Mesendoderm (in vitro differentiated cells): ENCODE measurements around the gene NR1D1.

Experiments used
- DNase-seq: peaks from one replicate; pipeline ENCODE4 v3.0.0; 2013
- H2AK5ac ChIP-seq: 2 replicates; pipeline ENCODE4 v1.6.1; 2013; ENCODE audit warnings: low read length, inconsistent platforms
- H2BK120ac ChIP-seq: 2 replicates; pipeline ENCODE4 v1.6.1; 2013; ENCODE audit warnings: low read depth, mild to moderate bottlenecking, low read length, moderate library complexity, mixed read lengths
- H2BK15ac ChIP-seq: replicated peaks from 2 replicates; pipeline ENCODE4 v1.6.1; 2013; ENCODE audit warnings: low read depth, mild to moderate bottlenecking, moderate library complexity
- H2BK5ac ChIP-seq: 2 replicates; pipeline ENCODE4 v1.6.1; 2013; ENCODE audit warnings: low read length, inconsistent platforms
- H3K18ac ChIP-seq: 2 replicates; pipeline ENCODE4 v1.6.1; 2013; ENCODE audit warnings: mild to moderate bottlenecking, low read length, mixed read lengths
- H3K23ac ChIP-seq: one replicate; pipeline ENCODE4 v1.6.1; 2013; ENCODE audit warnings: low read length
- H3K27ac ChIP-seq: 2 replicates; pipeline ENCODE4 v1.5.1; 2013; ENCODE audit warnings: low read depth, mild to moderate bottlenecking, inconsistent platforms, low read length, moderate library complexity
- H3K27me3 ChIP-seq: 2 replicates; pipeline ENCODE4 v1.6.1; 2013; ENCODE audit warnings: low read length, control low read depth, mild to moderate bottlenecking, inconsistent platforms; ENCODE audit not compliant: insufficient read depth, poor library complexity
- H3K36me3 ChIP-seq: 2 replicates; pipeline ENCODE4 v1.6.1; 2013; ENCODE audit warnings: low read length, inconsistent platforms; ENCODE audit not compliant: control insufficient read depth, insufficient read depth
- H3K4ac ChIP-seq: one replicate; pipeline ENCODE4 v1.6.1; 2013; ENCODE audit warnings: low read depth, mild to moderate bottlenecking, low read length, moderate library complexity
- H3K4me1 ChIP-seq: 2 replicates; pipeline ENCODE4 v1.6.1; 2013; ENCODE audit warnings: low read depth, low read length, inconsistent platforms; ENCODE audit not compliant: control insufficient read depth
- H3K4me2 ChIP-seq: 2 replicates; pipeline ENCODE4 v1.6.1; 2013; ENCODE audit warnings: low read length
- H3K4me3 ChIP-seq: 2 replicates; pipeline ENCODE4 v1.5.1; 2013; ENCODE audit warnings: mild to moderate bottlenecking, low read length
- H3K56ac ChIP-seq: one replicate; pipeline ENCODE4 v1.6.1; 2013; ENCODE audit warnings: low read length
- H3K79me1 ChIP-seq: 2 replicates; pipeline ENCODE4 v1.6.1; 2013; ENCODE audit warnings: low read length, inconsistent platforms
- H3K79me2 ChIP-seq: 2 replicates; pipeline ENCODE4 v1.6.1; 2013; ENCODE audit warnings: mild to moderate bottlenecking, low read length; ENCODE audit not compliant: control insufficient read depth, insufficient read depth
- H3K9ac ChIP-seq: 2 replicates; pipeline ENCODE4 v1.6.1; 2013; ENCODE audit warnings: low read length, inconsistent platforms
- H4K5ac ChIP-seq: one replicate; pipeline ENCODE4 v1.6.1; 2013; ENCODE audit warnings: low read length
- H4K8ac ChIP-seq: one replicate; pipeline ENCODE4 v1.6.1; 2013; ENCODE audit warnings: low read depth, mild to moderate bottlenecking, control low read depth, low read length, moderate library complexity
- WGBS: extraction: QIAGEN DNeasy Blood & Tissue Kit; methylation state at CpG from one replicate; pipeline ENCODE4 v1.1.7; 2013; ENCODE audit warnings: low lambda C conversion rate, missing lambda C conversion rate; ENCODE audit not compliant: insufficient coverage; ENCODE audit errors: extremely low coverage; 5-methylcytosine and 5-hydroxymethylcytosine counted together

Gene NR1D1

DNA sequence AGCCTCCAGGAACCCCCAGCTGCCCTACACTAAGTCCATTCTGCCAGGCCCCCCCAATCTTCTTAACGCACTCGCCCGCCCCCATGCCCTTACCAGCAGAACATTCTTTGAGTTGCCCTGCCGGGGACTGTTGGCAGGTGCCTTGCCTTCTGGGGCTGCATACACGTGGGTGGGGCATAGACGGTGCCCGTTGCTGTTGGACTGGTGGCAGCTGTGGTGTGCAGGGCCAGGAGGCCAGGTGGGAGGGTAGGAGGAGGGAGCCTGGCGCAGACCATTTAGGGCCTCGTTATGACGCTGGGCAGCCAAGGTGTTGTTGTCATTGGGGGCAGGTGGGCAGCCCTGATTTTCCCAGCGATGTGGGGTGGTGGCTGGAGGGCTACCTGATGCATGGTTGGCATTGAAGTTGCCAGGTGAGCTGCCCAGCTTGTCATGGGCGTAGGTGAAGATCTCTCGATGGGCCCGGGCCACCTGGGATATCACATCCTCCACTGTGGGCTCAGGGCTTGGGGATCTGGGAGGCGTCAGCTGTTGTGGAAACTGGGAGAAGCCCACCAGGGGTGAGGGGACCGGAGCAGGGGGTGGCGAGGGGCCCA is 4.9 kb downstream of the NR1D1 start:
- no peak overlapping the region for H4K8ac ChIP-seq
- DNase-seq: no peak
- H4K5ac ChIP-seq: no peak overlapping the region
- H2BK120ac ChIP-seq: no peak overlapping the region
- H3K27ac ChIP-seq: no peak overlapping the region
- no peak overlapping the region for H2BK5ac ChIP-seq
- no peak overlapping the region for H2BK15ac ChIP-seq
- H3K23ac ChIP-seq: no peak overlapping the region
- no CpG with 5 or more reads among the region's 17 CpGs for WGBS
- no peaks in the 10 kb centered on the region for H3K36me3 ChIP-seq
- no peak overlapping the region for H3K56ac ChIP-seq
- H3K79me2 ChIP-seq: no peaks in the 10 kb centered on the region
- H3K9ac ChIP-seq: no peak overlapping the region
- no peak overlapping the region for H3K4me2 ChIP-seq
- no peaks in the 10 kb centered on the region for H3K27me3 ChIP-seq
- no peak overlapping the region for H2AK5ac ChIP-seq
- no peak overlapping the region for H3K4ac ChIP-seq
- no peaks in the 10 kb centered on the region for H3K79me1 ChIP-seq
- H3K4me1 ChIP-seq: peaks cover 13% of the 10 kb centered on the region
- no peak overlapping the region for H3K18ac ChIP-seq
- H3K4me3 ChIP-seq: no peak overlapping the region

DNA sequence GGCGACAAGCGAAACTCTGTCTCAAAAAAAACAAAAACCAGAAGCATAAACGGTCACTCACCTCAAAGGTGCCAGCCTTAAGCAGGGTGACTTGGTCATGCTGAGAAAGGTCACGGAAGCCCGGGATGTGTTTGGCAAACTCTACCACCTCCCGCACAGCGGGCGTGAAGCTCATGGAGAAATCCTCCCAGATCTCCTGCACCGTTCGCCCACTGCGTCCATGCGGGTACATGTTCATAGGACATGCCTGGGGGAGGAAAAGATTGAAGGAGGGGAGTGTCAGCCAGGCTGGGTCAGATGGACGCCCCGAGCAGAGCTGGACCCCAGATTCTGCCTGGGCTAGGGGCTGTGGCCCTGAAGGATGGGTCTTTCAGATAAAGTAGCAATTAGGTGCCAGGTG is 5.5 kb downstream of the NR1D1 start:
- no CpG with 5 or more reads among the region's 14 CpGs for WGBS

DNA sequence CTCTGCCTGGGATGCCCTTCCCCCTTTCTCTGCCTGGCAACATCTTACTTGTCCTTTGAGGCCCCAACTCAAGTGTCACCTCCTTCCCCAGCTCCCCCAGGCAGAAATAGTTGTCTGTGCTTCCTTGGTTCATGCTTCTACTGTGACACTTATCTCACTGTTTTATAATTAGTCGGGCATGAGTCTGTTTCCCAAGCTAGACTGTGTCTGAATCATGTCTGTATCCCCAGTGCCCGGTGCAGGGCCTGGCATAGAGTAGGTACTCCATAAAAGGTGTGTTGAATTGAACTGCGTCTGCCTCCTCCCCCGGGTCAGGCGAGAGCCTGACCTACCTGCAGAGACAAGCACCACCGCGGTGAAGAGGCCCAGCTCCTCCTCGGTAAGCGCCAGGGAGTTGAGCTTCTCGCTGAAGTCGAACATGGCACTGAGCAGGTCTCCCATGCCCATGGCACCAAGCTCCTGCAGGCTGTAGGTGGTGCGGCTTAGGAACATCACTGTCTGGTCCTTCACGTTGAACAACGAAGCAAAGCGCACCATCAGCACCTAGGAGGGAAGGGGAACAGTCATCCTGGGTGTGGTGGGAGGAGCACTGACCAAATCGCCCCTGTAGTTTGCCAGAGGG is 6.7 kb downstream of the NR1D1 start:
- WGBS: no CpG with 5 or more reads among the region's 16 CpGs
- no peaks in the 10 kb centered on the region for H3K27me3 ChIP-seq
- H3K9ac ChIP-seq: no peak overlapping the region
- no peak overlapping the region for H4K5ac ChIP-seq
- no peak overlapping the region for H3K27ac ChIP-seq
- no peak overlapping the region for H3K4me3 ChIP-seq
- H2BK15ac ChIP-seq: no peak overlapping the region
- peaks cover 5% of the 10 kb centered on the region for H3K4me1 ChIP-seq
- no peak overlapping the region for H3K4me2 ChIP-seq
- no peak overlapping the region for H2AK5ac ChIP-seq
- H3K56ac ChIP-seq: no peak overlapping the region
- no peak overlapping the region for H3K4ac ChIP-seq
- no peak for DNase-seq
- H3K36me3 ChIP-seq: no peaks in the 10 kb centered on the region
- H3K23ac ChIP-seq: no peak overlapping the region
- no peak overlapping the region for H2BK5ac ChIP-seq
- H4K8ac ChIP-seq: no peak overlapping the region
- H3K79me1 ChIP-seq: no peaks in the 10 kb centered on the region
- H3K79me2 ChIP-seq: no peaks in the 10 kb centered on the region
- no peak overlapping the region for H3K18ac ChIP-seq
- H2BK120ac ChIP-seq: no peak overlapping the region

More for the DNA sequence above, 5.5 kb downstream of the NR1D1 start:
- no peak overlapping the region for H4K8ac ChIP-seq
- H3K36me3 ChIP-seq: no peaks in the 10 kb centered on the region
- no peaks in the 10 kb centered on the region for H3K79me2 ChIP-seq
- H3K18ac ChIP-seq: no peak overlapping the region
- no peaks in the 10 kb centered on the region for H3K79me1 ChIP-seq
- H3K4me1 ChIP-seq: peaks cover 10% of the 10 kb centered on the region
- no peak overlapping the region for H2BK120ac ChIP-seq
- H3K56ac ChIP-seq: no peak overlapping the region
- no peak overlapping the region for H3K27ac ChIP-seq
- no peak overlapping the region for H3K23ac ChIP-seq
- H4K5ac ChIP-seq: no peak overlapping the region
- H2AK5ac ChIP-seq: no peak overlapping the region
- no peak overlapping the region for H3K4me2 ChIP-seq
- no peaks in the 10 kb centered on the region for H3K27me3 ChIP-seq
- H2BK15ac ChIP-seq: no peak overlapping the region
- H3K4ac ChIP-seq: no peak overlapping the region
- H2BK5ac ChIP-seq: no peak overlapping the region
- no peak overlapping the region for H3K9ac ChIP-seq
- DNase-seq: no peak
- H3K4me3 ChIP-seq: no peak overlapping the region

DNA sequence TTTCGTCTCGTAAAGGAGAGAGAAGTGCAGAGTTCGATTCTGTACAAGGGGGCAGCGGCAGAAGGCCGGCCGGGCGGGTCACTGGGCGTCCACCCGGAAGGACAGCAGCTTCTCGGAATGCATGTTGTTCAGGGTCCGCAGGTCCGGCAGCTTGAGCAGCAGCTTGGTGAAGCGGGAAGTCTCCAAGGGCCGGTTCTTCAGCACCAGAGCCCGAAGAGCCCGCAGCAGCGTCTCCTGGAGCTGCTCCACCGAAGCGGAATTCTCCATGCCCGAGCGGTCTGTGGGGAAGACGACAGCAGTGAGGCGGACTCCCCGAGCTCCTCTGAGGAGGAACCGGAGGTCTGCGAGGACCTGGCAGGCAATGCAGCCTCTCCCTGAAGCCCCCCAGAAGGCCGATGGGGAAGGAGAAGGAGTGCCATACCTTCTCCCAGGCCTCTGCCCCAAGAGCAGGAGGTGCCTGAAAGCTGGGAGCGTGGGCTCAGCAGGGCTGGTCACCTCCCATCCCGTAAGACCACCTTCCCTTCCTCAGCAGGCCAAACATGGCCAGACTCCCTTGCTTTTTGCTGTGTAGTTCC is 7.3 kb downstream of the NR1D1 start:
- DNase-seq: no peak
- H3K18ac ChIP-seq: no peak overlapping the region
- H3K9ac ChIP-seq: no peak overlapping the region
- no peak overlapping the region for H4K8ac ChIP-seq
- no peaks in the 10 kb centered on the region for H3K36me3 ChIP-seq
- H3K27me3 ChIP-seq: no peaks in the 10 kb centered on the region
- H2BK15ac ChIP-seq: no peak overlapping the region
- no peak overlapping the region for H3K4ac ChIP-seq
- no peak overlapping the region for H3K4me3 ChIP-seq
- no peak overlapping the region for H2BK120ac ChIP-seq
- no peak overlapping the region for H3K27ac ChIP-seq
- H3K4me1 ChIP-seq: peaks cover 2% of the 10 kb centered on the region
- H3K23ac ChIP-seq: no peak overlapping the region
- WGBS: no CpG with 5 or more reads among the region's 29 CpGs
- H2BK5ac ChIP-seq: no peak overlapping the region
- H2AK5ac ChIP-seq: no peak overlapping the region
- H3K79me2 ChIP-seq: no peaks in the 10 kb centered on the region
- H3K4me2 ChIP-seq: no peak overlapping the region
- no peak overlapping the region for H3K56ac ChIP-seq
- H3K79me1 ChIP-seq: no peaks in the 10 kb centered on the region
- H4K5ac ChIP-seq: no peak overlapping the region

DNA sequence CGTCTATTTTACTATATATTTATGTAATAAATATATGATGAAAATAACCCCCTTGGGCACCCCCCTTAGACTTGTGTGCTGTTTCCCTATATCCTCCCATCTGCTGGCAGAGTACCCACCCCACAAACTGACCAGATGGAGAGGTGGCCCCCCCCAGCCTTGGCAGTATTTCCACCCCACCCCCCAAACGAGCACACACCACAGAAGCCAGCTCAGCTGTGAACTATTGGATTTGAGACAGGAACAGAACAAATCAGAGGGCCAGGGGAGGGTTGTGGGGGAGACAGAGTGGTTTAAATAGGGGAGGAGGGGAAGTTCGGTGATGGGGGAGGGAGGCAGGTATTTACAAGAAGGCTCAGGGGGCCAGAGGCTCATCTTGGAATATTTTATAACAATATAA is 7.8 kb downstream of the NR1D1 start:
- H3K23ac ChIP-seq: no peak overlapping the region
- H2AK5ac ChIP-seq: no peak overlapping the region
- DNase-seq: no peak
- no peak overlapping the region for H4K8ac ChIP-seq
- no peak overlapping the region for H3K4me2 ChIP-seq
- no peak overlapping the region for H3K4ac ChIP-seq
- H4K5ac ChIP-seq: no peak overlapping the region
- no peak overlapping the region for H2BK5ac ChIP-seq
- no peak overlapping the region for H3K9ac ChIP-seq
- no peak overlapping the region for H3K27ac ChIP-seq
- no peak overlapping the region for H3K18ac ChIP-seq
- H3K56ac ChIP-seq: no peak overlapping the region
- no peaks in the 10 kb centered on the region for H3K79me2 ChIP-seq
- no peaks in the 10 kb centered on the region for H3K79me1 ChIP-seq
- H2BK120ac ChIP-seq: no peak overlapping the region
- no peaks in the 10 kb centered on the region for H3K36me3 ChIP-seq
- 100% methylated on average over 1 of the region's 3 CpGs for WGBS
- no peak overlapping the region for H2BK15ac ChIP-seq
- H3K4me3 ChIP-seq: no peak overlapping the region
- H3K4me1 ChIP-seq: peaks cover 2% of the 10 kb centered on the region
- no peaks in the 10 kb centered on the region for H3K27me3 ChIP-seq
